NB4 (cell line): ENCODE data around the gene TMEM89.
A peak's percentile ranks its signal among the peaks of the same experiment; 100 is the strongest.

Experiments
- DNase-seq: peaks from one replicate; pipeline ENCODE4 v3.0.0; 2010; ENCODE audit warnings: low read depth
- H3K4me3 ChIP-seq: one replicate; pipeline ENCODE4 v1.5.1; 2011; ENCODE audit warnings: mild to moderate bottlenecking, low read depth, low read length, moderate library complexity
- CTCF ChIP-seq: IDR thresholded peaks from one replicate; pipeline ENCODE4 v1.5.1; 2012; ENCODE audit warnings: low read depth, low read length
- MAX ChIP-seq: IDR thresholded peaks from 2 replicates; pipeline ENCODE4 v1.6.1; 2011; ENCODE audit warnings: low read depth, low read length
- MYC ChIP-seq: IDR thresholded peaks from 2 replicates; pipeline ENCODE4 v1.6.1; 2011; ENCODE audit warnings: low read depth, low read length
- POLR2A ChIP-seq: IDR thresholded peaks from 2 replicates; pipeline ENCODE4 v1.6.1; 2011; ENCODE audit warnings: mild to moderate bottlenecking; ENCODE audit not compliant: insufficient read length; ENCODE audit errors: extremely low read depth

The TMEM89 gene

GRCh38 chr3:48661501-48662144, 40.1 kb upstream of the TMEM89 start:
- peak; percentile 77 for DNase-seq
- H3K4me3 ChIP-seq: peak overlapping the region; percentile 38
- TF ChIP-seq POLR2A: no peak
- peak; percentile 51 for TF ChIP-seq MYC
- peak; percentile 80; the same call in 1 of the 2 replicates for TF ChIP-seq MAX

- TF ChIP-seq CTCF (no peak), POLR2A (no peak), MAX (no peak), MYC (no peak)
- peak overlapping the region; percentile 38 for H3K4me3 ChIP-seq
- DNase-seq: no peak
Observed at GRCh38 chr3:48660800-48661400, 39.3 kb upstream of the TMEM89 start.

GRCh38 chr3:48656841-48657281, 35.3 kb upstream of the TMEM89 start:
- no peak for DNase-seq
- H3K4me3 ChIP-seq: no peak overlapping the region

GRCh38 chr3:48656061-48656840, 34.7 kb upstream of the TMEM89 start:
- DNase-seq: peak; percentile 78
- TF ChIP-seq CTCF (peak; percentile 58), MYC (no peak)
- H3K4me3 ChIP-seq: no peak overlapping the region

More at GRCh38 chr3:48656841-48657281, 35.3 kb upstream of the TMEM89 start:
- TF ChIP-seq MAX (no peak), POLR2A (no peak), MYC (no peak), CTCF (no peak)

- DNase-seq: no peak
- no peak overlapping the region for H3K4me3 ChIP-seq
- no peak for TF ChIP-seq CTCF
- TF ChIP-seq POLR2A: no peak
- no peak for TF ChIP-seq MYC
- no peak for TF ChIP-seq MAX
Observed at GRCh38 chr3:48655606-48656005, 34.0 kb upstream of the TMEM89 start.

- TF ChIP-seq CTCF: no peak
- no peak for TF ChIP-seq POLR2A
- TF ChIP-seq MYC: no peak
- no peak for TF ChIP-seq MAX
- no peak overlapping the region for H3K4me3 ChIP-seq
- no peak for DNase-seq
Observed at GRCh38 chr3:48655063-48655462, 33.5 kb upstream of the TMEM89 start.
